Testis (tissue), 3 donors: ENCODE measurements around the gene ZNF488. TPM values are rescaled to one million over a fixed set of nuclear protein-coding genes. Genes with fewer than 3 reads are reported as not detected.
"Not testable (repeated sequence)": the region's sequence is repeated elsewhere in the genome, so short reads cannot be mapped to it uniquely, and the experiment has no call there.

Source experiments
- DNase-seq: peaks from one replicate; pipeline ENCODE4 v3.0.0-alpha.2; 2019
- H3K27ac ChIP-seq, 2 donors: fragments of 200-600 bp; sonication (generic); one replicate each; pipeline ENCODE4 v1.5.1; 2019
- H3K27me3 ChIP-seq: fragments of 200-600 bp; sonication (generic); one replicate; pipeline ENCODE4 v1.5.1; 2019
- H3K36me3 ChIP-seq: fragments of 200-600 bp; sonication (generic); one replicate; pipeline ENCODE4 v1.5.1; 2017; ENCODE audit warnings: low read depth; ENCODE audit errors: missing control alignments
- H3K4me1 ChIP-seq: fragments of 200-600 bp; sonication (generic); one replicate; pipeline ENCODE4 v1.5.1; 2019
- H3K4me3 ChIP-seq, 2 donors: fragments of 200-600 bp; sonication (generic); one replicate each; pipeline ENCODE4 v1.5.1; 2017 to 2019
- H3K9me3 ChIP-seq: fragments of 200-600 bp; sonication (generic); one replicate; pipeline ENCODE4 v1.5.1; 2017
- POLR2A ChIP-seq: fragments of 450-650 bp; IDR thresholded peaks from one replicate; pipeline ENCODE4 v1.6.1; 2017; ENCODE audit warnings: antibody characterized with exemption, mild to moderate bottlenecking, moderate library complexity
- WGBS, 2 donors: methylation state at CpG; one replicate each; pipeline ENCODE4 v1.1.5; 2018; 5-methylcytosine and 5-hydroxymethylcytosine counted together
- intact Hi-C: fragments of 100-400 bp; cut with DNase I; formaldehyde crosslinking; loops from one replicate; pipeline ENCODE4 v1.15.1; 2023; ENCODE audit warnings: low total_unique reads
- polyA plus RNA-seq: library from polyadenylated mRNA; stranded (reverse); fragments of 350-450 nt; fragmentation: Illumina TruSeq; extraction: RNeasy Lipid Tissue Mini Kit (QIAGEN cat#74804); gene quantifications from one replicate; pipeline ENCODE4 v1.2.3, GENCODE V29; 2014; ENCODE audit warnings: low read depth, low replicate concordance; ENCODE audit not compliant: insufficient read depth
- total RNA-seq, 2 donors: library from RNA; depleted of rRNA; stranded (reverse); fragments of >200 nt; gene quantifications; one replicate each; pipeline ENCODE4 v1.2.3, GENCODE V29; 2016
- TF ChIP-seq, protein P1 (sequence below), 3 experiments: fragments of 450-650 bp in 2 of 3; fragments of 200-600 bp in 1 of 3; sonication (generic) in 1 of 3; IDR thresholded peaks; one replicate each; pipeline ENCODE4 v1.5.1; 2016 to 2019; ENCODE audit warnings: antibody characterized with exemption in 3 of 3, mild to moderate bottlenecking in 2 of 3, moderate library complexity in 1 of 3

ZNF488 gene
- total and polyA plus RNA-seq, 3 donors from 2014 or later = 2.0 to 3.2 (median 2.7) TPM

DNA sequence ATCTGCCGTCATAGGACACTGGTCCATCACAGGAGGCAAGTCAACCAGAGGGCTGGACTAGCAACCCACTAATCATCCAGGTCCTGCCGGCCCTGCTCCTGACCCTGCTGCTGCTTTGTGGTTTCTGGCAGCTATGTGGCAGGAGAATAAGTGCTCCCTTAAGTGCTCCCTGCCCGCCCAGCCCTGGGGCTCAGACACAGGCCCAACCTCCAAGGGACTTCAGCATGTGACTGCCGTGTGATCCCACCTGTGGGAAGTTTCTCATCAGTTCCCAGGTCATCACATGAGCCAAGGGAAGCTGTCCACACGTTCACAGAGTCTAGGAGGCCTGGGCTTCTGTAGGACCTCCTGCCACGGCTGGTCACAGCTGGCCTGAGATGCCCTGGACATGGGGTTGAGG is 34.2 kb upstream of the ZNF488 start:
- 69 to 80% methylated on average over 2 to 6 of the region's 6 CpGs for WGBS, 2 donors
- no peak overlapping the region for H3K27ac ChIP-seq
- no peaks in the 10 kb centered on the region for H3K36me3 ChIP-seq
- no peak overlapping the region for H3K4me3 ChIP-seq
- DNase-seq = no peak
- no peaks in the 10 kb centered on the region for H3K9me3 ChIP-seq
- H3K4me1 ChIP-seq = no peaks in the 10 kb centered on the region
- TF ChIP-seq POLR2A = no peak
- TF ChIP-seq, protein P1, sequence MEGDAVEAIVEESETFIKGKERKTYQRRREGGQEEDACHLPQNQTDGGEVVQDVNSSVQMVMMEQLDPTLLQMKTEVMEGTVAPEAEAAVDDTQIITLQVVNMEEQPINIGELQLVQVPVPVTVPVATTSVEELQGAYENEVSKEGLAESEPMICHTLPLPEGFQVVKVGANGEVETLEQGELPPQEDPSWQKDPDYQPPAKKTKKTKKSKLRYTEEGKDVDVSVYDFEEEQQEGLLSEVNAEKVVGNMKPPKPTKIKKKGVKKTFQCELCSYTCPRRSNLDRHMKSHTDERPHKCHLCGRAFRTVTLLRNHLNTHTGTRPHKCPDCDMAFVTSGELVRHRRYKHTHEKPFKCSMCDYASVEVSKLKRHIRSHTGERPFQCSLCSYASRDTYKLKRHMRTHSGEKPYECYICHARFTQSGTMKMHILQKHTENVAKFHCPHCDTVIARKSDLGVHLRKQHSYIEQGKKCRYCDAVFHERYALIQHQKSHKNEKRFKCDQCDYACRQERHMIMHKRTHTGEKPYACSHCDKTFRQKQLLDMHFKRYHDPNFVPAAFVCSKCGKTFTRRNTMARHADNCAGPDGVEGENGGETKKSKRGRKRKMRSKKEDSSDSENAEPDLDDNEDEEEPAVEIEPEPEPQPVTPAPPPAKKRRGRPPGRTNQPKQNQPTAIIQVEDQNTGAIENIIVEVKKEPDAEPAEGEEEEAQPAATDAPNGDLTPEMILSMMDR (IDR thresholded peaks at IDR 0.05) = no peak
- intact Hi-C loops = no loop called here
- H3K27me3 ChIP-seq = no peaks in the 10 kb centered on the region

DNA sequence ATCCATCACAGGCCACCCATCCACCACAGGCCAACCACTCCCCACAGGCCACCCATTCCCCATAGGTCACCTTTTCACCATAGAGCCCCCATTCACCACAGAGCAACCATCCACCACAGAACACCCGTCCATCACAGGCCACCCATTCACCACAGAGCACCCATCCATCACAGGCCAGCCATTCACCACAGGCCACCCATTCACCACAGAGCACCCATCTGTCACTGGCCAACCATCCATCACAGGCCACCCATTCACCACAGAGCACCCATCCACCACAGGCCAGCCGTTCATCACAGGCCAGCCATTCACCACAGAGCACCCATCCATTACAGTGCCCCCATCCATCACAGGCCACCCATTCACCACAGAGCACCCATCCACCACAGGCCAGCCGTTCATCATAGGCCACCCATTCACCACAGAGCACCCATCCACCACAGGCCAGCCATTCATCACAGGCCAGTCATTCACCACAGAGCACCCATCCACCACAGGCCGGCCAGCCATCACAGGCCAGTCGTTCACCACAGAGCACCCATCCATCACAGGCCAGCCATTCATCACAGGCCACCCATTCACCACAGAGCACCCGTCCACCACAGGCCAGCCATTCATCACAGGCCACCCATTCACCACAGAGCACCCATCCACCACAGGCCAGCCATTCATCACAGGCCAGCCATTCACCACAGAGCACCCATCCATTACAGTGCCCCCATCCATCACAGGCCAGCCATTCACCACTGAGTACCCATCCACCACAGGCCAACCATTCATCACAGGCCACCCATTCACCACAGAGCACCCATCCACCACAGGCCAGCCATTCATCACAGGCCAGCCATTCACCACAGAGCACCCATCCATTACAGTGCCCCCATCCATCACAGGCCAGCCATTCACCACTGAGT is 32.5 kb upstream of the ZNF488 start:
- WGBS, 2 donors = 76 to 90% methylated on average over 6 of the region's 6 CpGs
- H3K9me3 ChIP-seq, H3K27ac ChIP-seq, H3K4me1 ChIP-seq, intact Hi-C loops, H3K36me3 ChIP-seq, H3K4me3 ChIP-seq, DNase-seq, H3K27me3 ChIP-seq: not testable (repeated sequence)

DNA sequence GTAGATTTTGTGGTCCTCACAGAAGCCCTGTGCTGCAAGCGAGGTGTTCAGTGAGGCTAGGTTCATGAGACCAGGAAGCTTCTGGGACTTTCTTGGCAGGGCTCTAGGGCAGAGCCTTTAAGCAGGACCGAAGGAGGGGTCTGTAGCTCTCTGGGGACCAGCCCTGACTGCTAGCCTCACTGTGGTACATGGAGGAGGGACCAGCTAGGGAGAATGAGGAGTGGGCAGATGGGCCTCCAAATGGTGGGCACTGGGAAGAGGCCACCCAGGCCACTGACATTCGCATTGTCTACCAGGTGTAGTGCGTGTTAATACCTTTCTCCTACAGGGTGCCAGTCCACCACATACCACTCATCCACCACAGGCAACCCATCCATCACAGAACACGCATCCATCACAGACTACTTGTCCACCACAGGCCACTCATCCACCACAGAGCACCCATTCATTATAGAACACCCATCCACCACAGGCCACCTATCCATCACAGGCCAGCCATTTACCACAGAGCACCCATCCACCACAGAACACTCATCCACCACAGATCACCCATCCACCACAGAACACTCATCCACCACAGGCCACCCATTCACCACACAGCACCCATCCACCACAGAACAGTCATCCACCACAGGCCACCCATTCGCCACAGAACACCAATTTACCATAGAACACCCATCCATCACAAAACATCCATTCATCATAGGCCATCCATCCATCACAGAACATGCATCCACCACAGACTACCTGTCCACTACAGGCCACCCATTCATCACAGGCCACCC is 31.6 kb upstream of the ZNF488 start:
- TF ChIP-seq, protein P1 (IDR thresholded peaks at IDR 0.05) = no peak
- TF ChIP-seq POLR2A = no peak
- no peaks in the 10 kb centered on the region for H3K9me3 ChIP-seq
- H3K4me3 ChIP-seq = no peak overlapping the region
- H3K27me3 ChIP-seq = no peaks in the 10 kb centered on the region
- H3K27ac ChIP-seq = no peak overlapping the region
- no peaks in the 10 kb centered on the region for H3K4me1 ChIP-seq
- no peaks in the 10 kb centered on the region for H3K36me3 ChIP-seq
- intact Hi-C loops = no loop called here
- 93 to 96% methylated on average over 6 of the region's 6 CpGs for WGBS, 2 donors
- no peak for DNase-seq

DNA sequence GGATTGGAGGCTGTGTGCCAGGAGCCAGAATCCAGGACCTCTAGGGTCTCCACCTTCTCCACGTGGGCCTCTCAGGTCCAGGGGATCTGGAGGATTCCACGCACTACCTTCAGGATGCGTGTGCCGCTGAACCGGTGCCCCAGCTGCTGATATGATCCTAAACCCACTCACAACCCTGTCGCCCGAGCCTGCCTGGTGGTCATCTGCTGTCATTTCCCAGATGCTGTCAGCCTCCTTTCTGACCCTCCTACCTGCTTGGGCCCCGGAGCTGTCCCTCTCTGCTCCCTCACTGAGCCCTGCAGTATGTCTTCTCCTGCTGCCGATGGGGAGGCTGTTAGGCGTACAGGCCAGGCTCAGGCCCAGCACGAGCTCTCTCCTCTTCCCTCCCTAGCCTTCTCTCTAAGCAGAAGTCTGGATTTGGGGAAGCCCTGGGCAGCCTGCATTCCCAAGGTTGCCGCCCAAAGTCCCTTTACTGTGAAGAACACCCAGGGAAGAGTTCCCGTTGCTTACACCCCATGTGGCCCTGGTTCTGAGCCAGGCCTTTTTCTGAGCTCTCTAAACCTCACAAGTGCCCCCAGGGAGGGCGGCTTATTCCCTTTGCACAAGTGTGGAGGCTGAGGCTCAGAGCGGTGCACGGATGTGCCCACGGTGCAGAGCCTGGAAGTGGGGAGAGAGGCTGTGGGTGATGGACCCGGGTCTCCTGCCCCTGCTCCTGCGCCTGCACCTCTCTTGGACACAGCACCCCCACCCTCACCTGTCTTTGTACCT is 30.8 kb upstream of the ZNF488 start:
- Histone ChIP-seq H3K27me3 (no peaks in the 10 kb centered on the region), H3K9me3 (no peaks in the 10 kb centered on the region), H3K36me3 (no peaks in the 10 kb centered on the region), H3K27ac (no peak overlapping the region), H3K4me3 (no peak overlapping the region), H3K4me1 (no peaks in the 10 kb centered on the region)
- no peak for DNase-seq
- intact Hi-C loops = no loop called here
- no peak for TF ChIP-seq POLR2A
- TF ChIP-seq, protein P1 (IDR thresholded peaks at IDR 0.05) = no peak
- 77 to 82% methylated on average over 14 to 19 of the region's 19 CpGs for WGBS, 2 donors

DNA sequence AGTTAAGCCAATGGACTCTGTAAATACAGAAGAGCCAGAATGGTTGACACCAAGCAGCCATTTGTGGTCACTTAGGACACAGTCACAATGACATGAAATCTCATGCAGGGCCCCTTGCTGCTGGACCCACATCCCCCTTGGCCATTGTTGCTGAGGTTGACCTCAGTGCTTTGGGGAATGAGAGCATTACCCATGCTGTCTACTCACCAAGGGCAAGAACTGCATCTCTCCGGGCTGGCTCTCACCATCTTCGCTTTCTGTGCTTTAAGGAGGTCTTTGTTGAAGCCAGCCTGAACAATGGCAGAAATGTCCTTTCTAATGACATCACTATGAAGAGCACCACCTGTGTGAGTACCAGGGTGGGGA is 30.1 kb upstream of the ZNF488 start:
- WGBS, 2 donors = 87 to 96% methylated on average over 2 of the region's 2 CpGs
- intact Hi-C loops = no loop called here
- no peaks in the 10 kb centered on the region for H3K9me3 ChIP-seq
- no peak overlapping the region for H3K4me3 ChIP-seq
- H3K27me3 ChIP-seq = no peaks in the 10 kb centered on the region
- no peak for DNase-seq
- no peak overlapping the region for H3K27ac ChIP-seq
- no peaks in the 10 kb centered on the region for H3K36me3 ChIP-seq
- H3K4me1 ChIP-seq = no peaks in the 10 kb centered on the region
- TF ChIP-seq, protein P1 (IDR thresholded peaks at IDR 0.05) = no peak
- no peak for TF ChIP-seq POLR2A
